ENCODE measurements around the gene SIRPB1.

- no peak for TF ChIP-seq CTCF (IDR thresholded peaks at IDR 0.05)
- TF ChIP-seq POLR2A (IDR thresholded peaks at IDR 0.05), result no peak
These were observed at the start of gene SIRPB1 for GRCh38 chr20:1619861-1620444.
